DMS 273 (cell line): ENCODE results near the gene NSA2.
"Not testable (repeated sequence)": the region's sequence is repeated elsewhere in the genome, so short reads cannot be mapped to it uniquely, and the experiment has no call there.

Experiments used
- DNase-seq: peaks from one replicate; lab custom pipeline; 2025; ENCODE audit not compliant: unreplicated experiment; lab: John Stamatoyannopoulos, UW

Gene NSA2

GRCh38 chr5:74766849-74767578 is at the start of gene NSA2, which contains the start of gene GFM2:
NSA2 (plus strand) TSS chr5:74767249; CDS start chr5:74767361, 112 bp downstream.
GFM2 (minus strand) TSS chr5:74767117; CDS start chr5:74763742, 3,375 bp downstream.
- DNase-seq: peak; percentile 98

DNA sequence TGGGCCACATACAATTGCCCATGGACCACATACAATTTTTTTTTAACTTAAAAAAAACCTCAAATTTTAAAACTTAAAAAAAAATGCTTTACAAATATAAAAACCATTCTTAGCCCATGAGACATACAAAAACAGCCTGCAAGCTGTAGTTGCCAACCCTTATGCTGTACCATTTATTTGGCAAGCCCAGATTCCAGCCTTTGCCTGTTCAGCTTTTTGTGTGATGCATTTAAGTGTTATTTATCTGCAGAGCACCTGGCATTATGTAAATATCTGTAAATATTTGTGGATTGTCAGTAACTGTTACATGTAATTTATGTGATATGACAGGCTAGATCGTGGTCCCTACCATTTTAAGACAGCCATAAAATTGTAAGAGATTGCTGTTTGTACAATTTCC is 49.5 kb upstream of the NSA2 start:
- DNase-seq: no peak

- DNase-seq: no peak
These were observed 44.8 kb upstream of the NSA2 start for GRCh38 chr5:74722271-74722670.

DNA sequence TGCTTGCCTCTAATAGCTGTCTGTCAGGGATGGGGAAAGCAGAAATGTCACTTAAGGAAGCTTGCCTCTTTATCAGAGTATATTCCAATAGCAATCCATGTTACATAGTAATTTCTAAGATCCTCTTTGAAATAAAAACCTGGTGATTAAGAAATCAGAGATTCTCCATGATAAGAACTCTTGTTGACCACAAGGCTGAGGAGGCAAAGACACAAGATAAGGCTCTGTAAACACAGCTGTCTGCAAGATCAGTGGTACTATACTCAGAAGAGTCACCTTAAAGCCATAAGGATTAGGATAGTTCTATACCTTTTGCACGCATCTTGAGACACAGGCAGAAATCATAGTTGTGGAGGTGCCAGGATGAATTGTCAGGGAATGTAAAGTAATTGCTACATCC is 41.7 kb upstream of the NSA2 start:
- no peak for DNase-seq

DNA sequence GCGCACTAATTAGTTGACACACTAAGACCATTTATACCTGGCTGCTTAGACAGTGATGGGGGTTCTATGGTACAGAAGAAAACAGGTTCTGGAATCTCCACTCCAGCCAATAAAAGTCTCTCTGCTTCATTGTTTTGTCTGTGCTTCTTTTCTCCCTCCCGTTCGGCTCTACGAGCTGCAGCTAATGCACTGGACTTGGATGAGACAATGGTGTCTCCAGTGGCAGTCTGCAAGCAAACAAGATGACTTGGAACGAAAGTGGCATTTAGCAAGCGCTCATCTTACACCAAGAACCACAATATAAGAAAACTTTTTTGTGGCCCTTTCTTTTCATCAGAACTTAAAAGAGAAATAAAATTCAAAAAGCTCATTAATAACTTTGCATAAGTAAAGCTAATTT is 30.3 kb upstream of the NSA2 start:
- no peak for DNase-seq

DNA sequence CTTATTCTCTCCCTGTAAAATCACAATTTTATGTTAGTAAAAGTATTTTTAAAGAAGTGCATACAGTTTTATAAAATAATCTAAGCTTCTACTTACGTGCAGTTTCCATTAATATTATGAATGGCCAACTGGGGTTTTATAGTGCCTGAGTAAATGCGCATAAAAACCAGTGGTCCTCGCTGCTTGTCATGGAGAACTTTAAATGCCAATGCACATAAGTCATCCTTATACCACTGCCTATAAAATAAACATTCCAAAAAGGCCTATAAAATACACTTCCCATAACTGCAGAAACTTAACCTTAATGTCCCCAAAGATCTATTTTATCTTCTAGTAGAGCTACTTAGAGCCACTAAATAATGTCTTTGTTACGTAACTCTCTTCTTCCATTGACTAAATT is 28.6 kb upstream of the NSA2 start:
- no peak for DNase-seq

- not testable (repeated sequence) for DNase-seq
These were observed 18.3 kb upstream of the NSA2 start for GRCh38 chr5:74748742-74749141.

- peak; percentile 12 for DNase-seq
These were observed 5.8 kb upstream of the NSA2 start for GRCh38 chr5:74761241-74761640.

- peak; percentile 14 for DNase-seq
These were observed 4.5 kb upstream of the NSA2 start for GRCh38 chr5:74762599-74762998.

- no peak for DNase-seq
These were observed 3.5 kb upstream of the NSA2 start for GRCh38 chr5:74763504-74763903.

DNA sequence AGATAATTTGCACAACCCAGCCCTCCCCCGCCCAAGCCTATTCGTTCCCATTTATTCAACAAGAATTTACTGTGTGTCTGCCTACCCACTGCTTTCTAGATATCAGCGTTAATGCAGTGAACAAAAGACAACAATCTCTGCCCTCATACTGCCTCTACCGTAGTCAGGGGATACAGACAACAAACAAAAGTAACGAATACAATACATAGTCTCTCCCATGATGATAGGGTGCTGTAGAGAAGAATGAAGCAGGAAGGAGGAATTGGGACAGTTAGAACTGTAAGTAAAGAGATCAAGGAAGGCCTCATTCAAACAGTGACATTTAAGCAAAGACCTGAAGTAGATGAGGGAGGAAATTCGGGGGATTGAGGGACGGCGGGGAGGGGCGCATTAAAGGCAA is 1.8 kb upstream of the NSA2 start:
- DNase-seq: no peak

DNA sequence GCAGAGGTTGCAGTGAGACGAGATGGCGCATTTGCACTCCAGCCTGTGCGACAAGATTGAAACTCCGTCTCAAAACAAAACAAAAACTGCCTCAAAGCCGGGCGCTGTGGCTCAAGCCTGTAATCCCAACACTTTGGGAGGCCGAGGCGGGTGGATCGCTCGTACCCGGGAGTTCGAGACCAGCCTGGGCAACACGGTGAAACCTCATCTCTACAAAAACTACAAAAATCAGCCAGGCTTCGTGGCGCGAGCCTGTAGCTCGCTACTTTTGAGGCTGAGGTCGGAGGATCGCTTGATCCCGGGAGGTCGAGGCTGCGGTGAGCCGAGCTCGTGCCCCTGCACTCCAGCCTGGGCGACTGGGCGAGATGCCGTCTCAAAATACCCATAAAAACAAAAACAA is 1.1 kb upstream of the NSA2 start:
- DNase-seq: no peak

- peak; percentile 58 for DNase-seq
These were observed 616 bp upstream of the NSA2 start for GRCh38 chr5:74766418-74766848.

DNA sequence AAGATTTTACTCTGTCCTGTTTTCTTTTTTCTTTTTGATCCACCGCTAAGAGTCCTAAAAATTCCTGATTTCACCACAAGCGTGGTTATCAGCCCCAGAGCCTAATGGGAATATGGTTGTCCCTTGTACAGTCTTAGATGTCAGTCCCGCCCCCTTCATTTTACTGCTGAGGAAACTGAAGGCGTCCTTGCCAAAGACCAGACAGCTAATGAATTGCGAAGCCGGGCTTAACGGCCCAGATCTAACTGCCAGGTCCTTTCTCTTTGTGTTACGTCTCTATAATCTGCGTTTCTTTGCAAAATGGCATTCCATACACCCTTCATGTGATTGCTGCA is 497 bp downstream of the NSA2 start:
- DNase-seq: peak; percentile 65

DNA sequence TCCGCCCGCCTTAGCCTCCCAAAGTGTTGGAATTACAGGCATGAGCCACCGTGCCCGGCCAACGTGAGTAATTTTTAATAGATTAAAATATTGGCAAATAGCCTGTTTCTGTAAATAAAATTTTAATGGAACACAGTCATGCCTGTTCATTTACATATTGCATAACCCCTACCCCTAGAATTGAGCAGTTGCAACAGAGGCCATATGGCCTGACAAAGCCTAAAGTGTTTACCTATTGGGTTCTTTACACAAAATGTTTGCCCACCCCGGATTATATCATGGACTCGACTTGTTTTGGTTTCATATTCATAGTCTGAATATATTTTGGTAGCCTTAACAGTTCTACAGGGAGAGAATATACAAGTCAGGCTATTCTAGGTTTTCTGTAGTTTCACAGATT is 5.3 kb downstream of the NSA2 start:
- no peak for DNase-seq

DNA sequence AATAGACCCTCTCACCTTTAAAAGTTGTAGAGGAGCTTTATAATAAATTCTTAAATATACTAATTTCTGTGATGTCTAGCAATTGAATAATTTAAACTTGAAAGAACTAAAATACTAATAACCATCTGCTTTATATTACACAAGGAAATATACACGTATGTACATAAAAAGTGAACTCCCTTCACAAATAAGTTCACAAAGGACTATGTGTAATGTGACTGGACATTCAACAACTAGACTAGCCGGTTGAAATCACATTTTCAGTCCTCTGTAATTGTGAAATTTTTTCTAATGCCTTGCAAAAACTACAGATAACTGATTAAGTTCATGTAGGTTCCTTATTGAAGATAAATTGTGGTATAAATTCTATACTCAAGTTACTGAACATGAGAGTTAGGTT is 11.6 kb downstream of the NSA2 start:
- DNase-seq: no peak

GRCh38 chr5:74786851-74787250 is 19.8 kb downstream of the NSA2 start:
- no peak for DNase-seq

- DNase-seq: no peak
These were observed 20.4 kb downstream of the NSA2 start for GRCh38 chr5:74787424-74787823.

DNA sequence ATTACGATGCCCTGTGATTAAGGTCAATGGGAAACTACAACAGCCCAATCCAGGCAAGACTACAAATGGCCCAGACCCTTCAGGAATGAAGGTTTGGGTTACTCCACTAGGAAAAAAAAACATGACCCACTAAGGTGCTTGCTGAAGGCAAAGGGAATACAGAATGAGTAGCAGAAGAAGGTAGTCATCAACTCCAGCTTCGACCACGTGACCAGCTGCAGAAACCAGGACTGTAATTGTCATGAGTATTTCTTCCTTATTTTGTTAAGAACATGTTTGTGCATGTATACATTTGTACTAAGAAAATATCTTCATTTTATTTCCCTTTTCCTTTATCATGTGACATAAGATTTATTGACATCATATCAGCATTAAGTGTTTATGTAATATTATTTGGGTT is 24.6 kb downstream of the NSA2 start:
- DNase-seq: not testable (repeated sequence)

DNA sequence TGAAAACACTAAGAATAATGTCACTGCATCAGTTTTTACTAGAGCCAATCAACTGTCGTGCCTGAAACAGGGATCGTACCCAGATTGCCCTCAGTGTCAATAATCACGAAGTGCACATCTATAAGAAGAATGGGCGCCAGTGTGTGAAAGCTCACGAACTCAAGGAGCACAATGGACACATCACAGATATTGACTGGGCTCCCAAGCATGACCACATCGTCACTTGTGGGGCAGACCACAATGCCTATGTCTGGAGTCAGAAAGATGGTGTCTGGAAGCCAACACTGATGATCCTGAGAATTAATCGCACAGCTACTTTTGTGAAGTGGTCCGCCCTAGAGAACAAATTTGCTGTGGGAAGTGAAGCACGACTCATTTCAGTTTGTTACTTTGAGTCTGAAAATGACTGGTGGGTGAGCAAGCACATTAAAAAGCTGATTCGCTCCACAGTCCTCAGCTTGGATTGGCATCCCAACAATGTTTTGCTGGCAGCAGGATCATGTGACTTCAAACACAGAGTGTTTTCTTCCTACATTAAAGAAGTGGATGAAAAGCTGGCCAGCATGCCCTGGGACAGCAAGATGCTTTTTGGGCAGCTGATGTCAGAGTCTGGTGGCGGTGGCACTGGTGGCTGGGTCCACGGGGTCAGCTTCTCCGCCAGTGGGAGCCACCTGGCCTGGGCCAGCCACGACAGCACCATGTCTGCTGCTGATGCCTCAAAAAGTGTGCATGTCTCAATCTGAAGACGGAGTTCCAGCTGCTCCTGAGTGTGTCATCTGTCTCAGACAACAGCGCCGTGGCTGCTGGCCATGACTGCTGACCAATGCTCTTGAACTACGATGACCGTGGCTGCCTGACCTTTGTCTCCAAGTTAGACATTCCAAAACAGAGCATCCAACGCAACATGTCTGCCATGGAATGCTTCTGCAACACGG is 32.2 kb downstream of the NSA2 start:
- no peak for DNase-seq

GRCh38 chr5:74801197-74801596 is 34.1 kb downstream of the NSA2 start:
- no peak for DNase-seq

DNA sequence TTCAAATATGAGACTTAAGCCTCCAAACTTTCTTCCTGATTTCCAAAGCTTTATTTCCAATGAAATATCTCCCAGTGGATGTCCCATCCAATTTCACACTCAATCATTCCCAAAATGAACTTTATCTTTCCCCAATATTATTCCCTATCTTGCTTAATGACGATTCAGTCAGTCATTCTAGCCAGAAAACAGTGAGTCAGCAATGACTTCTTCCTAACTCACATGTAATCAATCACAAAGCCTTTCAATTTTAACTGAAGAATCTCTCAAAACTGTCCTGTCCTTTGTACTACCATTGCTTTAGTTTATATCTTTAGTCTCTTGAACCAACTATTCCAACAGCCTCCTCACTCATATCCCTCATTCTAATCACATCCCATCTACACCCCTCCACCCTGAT is 34.9 kb downstream of the NSA2 start:
- DNase-seq: no peak
